Peyer's patch (tissue), 4 donors: ENCODE data around the gene TPBGL.

Source experiments
- CTCF ChIP-seq, 6 experiments: fragments of 450-650 bp in 4 of 6; fragments of 200-600 bp in 2 of 6; sonication (generic) in 1 of 6; IDR thresholded peaks; one replicate each; pipeline ENCODE4 v1.5.1; 2017 to 2019; ENCODE audit warnings: antibody characterized with exemption in 6 of 6, mild to moderate bottlenecking in 3 of 6, moderate library complexity in 1 of 6
- POLR2A ChIP-seq, 2 donors: fragments of 450-650 bp; IDR thresholded peaks; one replicate each; pipeline ENCODE4 v1.5.1; 2017; ENCODE audit warnings: antibody characterized with exemption in 2 of 2, mild to moderate bottlenecking in 2 of 2, moderate library complexity in 2 of 2

DNA sequence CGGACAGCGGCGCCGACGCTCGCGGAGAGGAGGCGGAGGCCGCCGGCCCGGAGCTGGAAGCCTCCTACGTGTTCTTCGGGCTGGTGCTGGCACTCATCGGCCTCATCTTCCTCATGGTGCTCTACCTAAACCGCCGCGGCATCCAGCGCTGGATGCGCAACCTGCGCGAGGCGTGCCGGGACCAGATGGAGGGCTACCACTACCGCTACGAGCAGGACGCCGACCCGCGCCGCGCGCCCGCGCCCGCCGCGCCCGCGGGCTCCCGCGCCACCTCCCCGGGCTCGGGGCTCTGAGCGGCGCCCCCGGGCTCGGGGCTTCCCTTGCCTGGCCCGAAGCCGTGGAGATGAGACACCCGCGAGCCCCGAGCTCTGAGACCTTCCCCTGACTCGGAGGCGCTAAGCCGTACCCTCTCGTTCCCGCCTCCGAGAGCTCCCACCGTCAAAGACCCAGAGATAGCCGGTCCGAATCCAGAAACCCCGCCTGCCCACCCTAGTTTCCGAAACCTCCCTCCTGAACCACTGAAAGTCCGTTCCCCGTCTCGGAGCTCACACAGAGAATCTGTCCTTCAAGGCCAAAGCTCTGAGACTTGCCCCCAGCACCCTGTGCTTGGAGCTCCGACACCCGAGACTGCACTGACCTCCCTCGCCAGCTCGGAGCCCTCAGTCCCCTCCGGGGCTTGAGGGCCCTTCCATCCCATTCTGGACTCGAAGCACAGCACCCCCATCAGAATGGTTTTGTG, 1.5 kb downstream of the TPBGL start:
- TF ChIP-seq POLR2A (IDR thresholded peaks at IDR 0.05) (no peak), CTCF (IDR thresholded peaks at IDR 0.05) (no peak)
